CD4-positive, alpha-beta T cell treated with Interleukin-17A for 4 hours (primary cell): Measurements from ENCODE around the gene KRT3.
A peak's percentile ranks its signal among the peaks of the same experiment; 100 is the strongest.
"Not testable (repeated sequence)": the region's sequence is repeated elsewhere in the genome, so short reads cannot be mapped to it uniquely, and the experiment has no call there.

Experiments used
- DNase-seq: peaks from one replicate; pipeline ENCODE4 v3.0.0-alpha.2; 2020; ENCODE audit warnings: mixed read lengths

Gene KRT3

DNA sequence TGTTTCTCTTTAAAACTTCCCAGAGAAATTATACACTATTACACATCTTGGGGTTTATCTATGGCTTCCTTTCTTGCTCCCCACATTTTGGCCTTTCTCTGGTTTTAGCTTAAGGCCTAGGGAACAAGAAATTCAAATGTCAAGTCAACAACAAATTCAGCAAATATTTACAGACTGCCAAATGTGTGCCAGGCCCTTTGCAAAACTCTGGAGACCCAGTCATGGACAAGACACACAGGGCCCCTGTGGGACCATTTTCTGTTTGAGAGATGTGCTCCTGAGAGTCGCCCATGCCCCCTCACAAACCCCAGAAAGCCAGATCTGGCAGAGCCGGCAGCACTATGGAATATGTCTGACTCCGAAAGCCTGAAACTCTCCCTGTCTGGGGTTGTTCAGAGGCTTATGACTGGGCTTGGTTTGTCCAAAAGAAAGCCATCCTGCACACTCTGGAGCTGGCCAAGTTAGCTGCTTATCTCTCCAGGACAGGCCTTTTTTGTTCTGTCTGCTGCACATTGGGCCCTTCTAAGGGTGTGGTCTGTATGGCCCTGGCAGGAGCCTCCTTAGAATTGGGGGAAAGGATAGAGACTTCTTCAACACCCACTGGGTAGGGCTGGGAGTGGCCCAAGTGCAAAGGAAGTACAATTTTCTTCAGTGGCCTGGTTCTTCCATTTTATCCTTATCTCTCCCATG, 1.1 kb upstream of the KRT3 start:
- no peak for DNase-seq

DNA sequence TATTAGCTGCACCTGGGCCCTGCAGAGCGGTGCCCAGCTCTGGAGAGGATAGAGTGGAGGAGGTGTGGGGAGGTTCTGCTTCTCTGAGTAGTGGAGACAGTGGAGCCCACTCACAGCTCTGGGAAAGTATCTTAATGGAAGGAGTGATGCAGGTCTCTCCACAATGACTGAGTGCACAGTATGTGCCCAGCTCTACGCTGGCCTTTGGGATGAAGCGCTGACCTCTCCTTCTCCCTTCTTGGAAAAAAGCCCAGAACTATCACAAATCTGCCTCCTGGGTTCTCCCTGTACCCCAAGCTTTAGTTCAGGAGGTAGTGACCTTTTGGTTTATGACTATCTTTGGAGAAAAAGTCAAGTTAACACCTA, 495 bp upstream of the KRT3 start:
- no peak for DNase-seq

DNA sequence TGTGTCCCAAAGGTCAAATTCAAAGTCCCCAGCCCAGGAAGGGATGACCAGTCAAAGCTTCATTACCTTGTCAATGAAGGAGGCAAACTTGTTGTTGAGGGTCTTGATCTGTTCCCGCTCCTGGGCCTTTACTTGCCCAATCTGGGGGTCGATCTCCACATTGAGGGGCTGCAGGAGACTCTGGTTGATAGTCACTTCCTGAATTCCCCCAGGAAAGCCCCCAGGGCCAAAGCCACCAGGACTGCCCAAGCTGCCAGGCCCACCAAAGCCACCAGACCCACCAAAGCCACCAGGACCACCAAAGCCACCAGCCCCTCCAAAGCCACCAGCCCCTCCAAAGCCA, 614 bp downstream of the KRT3 start:
- DNase-seq: not testable (repeated sequence)

DNA sequence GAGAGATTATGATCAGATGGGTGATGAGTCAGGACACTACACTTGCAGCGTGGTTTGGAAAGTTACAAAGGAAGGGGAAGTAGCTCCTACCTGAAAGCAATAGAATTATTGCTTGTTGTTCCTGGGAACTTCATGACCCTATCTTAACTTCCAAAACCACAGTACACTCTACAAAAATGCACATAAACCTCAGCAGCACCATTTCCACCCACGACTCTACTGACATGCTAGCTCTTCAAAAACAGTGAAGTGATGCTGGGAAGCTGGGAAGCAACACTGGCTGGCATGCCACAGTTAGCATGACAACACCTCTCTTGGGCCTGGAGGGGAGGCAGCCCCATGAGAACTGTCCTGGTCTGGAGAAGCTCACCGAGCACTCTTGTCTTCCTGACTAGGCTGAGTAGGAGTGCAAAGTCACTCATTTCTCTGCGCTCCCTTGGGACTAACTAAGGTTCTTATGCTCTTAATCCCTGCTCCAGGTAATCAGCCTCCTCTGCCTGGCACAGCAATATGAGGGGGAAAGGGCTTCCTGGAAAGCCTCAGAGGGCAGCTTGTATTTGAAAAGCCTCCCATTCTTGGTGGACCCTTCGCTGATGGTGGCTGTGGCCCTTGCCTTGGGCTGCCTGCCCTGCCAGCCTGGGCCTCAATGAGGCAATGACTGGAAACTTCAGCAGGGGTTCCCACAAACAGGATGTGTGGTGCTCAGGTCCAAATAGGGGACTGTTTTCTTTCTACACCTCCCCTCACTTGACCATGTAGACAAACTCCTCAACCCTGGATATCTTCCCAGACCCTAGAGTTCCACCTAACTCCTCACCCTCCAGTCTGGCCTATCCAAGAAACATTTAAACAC, 1.2 kb downstream of the KRT3 start:
- no peak for DNase-seq

DNA sequence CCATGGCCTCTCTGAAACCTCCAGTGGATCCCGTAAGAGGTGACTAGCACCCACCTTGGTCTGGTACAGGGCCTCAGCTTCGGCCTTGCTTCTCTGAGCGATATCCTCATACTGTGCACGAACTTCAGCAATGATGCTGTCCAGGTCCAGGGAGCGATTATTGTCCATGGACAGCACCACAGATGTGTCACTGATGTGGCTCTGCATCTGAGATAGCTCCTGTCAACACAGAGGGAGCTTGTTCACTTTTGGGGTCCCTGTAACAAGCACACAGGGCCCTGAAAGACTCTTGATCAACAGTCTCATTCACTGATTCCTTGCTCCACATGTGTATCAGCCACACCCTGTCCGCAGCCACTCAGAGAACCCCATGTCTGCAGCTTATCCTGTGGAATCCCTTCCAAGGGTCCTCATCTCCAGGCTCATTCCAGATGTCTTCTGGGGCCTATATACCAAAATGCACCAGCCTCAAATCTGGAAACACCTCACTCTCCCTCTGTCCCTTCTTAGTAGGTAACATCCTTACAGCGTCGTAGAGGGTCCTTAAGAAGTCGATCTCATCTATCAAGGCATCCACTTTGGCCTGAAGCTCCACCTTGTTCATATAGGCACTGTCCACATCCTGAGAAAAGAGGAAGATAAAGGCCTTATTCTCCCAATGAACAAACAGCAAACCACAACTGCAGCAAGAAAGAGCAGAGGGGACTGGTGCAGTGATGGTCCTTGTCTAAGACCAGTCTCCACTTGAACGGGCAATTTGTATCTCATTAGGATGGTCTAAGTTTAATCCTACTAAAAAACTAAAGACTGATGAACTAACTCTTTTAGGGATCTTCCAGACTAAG, 3.5 kb downstream of the KRT3 start:
- DNase-seq: no peak

DNA sequence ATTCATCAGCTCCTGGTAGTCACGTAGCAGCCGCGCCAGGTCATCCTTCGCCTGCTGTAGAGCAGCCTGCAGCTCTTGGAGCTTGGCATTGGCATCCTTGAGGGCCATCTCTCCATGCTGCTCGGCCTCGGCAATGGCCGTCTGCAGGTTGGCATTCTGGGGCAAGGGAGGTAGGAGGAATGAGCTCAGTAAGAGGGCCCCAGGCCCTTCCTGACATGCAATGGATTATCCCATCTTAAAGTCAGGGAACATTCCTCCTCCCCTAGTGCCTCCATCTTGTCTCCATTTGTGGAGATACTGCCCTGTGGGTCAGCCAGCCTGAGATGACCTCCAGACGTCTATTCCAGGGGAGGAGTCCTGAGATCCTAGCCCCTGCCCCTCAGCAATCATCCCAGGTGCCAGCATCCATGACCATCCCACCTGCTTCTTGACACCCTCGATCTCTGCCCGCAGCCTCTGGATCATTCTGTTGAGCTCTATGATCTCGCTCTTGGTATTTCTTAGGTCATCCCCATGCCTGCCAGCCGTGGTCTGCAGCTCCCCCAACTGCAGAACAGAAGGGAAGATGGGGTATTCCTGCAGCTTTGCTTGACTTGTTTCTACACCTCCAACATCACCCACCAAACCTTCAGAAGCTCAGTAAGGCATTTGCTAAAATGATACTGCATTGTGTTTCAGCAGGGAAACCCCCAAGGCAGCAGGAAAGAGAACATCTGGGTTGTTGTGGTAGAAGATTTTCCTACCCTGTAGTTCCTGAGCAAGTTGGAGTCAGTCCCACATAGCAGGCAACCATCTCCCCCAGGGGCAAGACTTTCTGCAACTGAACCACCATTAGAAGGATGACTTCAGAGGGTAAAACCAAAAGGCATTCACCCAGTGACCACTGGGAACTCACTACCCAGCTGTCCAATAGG, 4.4 kb downstream of the KRT3 start:
- DNase-seq: no peak

DNA sequence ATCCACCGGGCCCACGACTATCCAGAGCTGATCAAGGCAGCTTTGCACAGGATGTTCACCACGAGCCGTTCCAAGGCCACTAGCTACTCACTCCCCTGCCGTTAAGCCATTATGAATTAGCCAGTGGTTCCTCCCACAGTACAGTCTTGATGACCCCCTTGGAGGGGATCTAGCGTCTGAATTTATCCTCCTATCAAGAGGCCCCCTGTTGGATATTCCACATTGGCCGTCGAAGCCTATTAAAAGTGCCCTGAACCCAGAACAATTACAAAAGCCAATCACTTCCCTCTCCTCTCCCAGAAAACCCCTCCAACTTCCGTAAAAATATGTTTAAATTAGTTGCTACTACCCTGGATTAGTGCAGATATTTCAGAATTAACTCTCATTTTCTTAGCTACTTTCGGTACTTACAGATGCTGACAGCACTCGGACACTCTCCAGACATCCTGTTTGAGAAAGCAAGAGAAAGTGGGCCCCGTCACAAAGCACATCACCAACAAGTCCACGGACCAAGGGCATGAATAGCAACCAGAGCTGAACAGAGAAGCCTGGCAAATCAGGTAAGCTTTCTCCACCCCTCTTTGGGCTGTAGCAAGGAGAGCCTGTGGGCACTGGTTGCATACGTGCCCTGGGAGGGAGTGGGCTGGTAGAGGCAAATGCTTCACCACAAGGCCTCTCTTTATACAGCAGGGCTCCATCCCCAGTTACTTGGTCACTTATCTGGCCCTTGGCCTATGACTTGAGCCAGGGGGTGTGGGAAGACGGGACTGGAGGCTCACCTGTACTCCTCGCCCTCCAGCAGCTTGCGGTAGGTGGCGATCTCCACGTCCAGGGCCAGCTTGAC, 5.3 kb downstream of the KRT3 start:
- DNase-seq: no peak

DNA sequence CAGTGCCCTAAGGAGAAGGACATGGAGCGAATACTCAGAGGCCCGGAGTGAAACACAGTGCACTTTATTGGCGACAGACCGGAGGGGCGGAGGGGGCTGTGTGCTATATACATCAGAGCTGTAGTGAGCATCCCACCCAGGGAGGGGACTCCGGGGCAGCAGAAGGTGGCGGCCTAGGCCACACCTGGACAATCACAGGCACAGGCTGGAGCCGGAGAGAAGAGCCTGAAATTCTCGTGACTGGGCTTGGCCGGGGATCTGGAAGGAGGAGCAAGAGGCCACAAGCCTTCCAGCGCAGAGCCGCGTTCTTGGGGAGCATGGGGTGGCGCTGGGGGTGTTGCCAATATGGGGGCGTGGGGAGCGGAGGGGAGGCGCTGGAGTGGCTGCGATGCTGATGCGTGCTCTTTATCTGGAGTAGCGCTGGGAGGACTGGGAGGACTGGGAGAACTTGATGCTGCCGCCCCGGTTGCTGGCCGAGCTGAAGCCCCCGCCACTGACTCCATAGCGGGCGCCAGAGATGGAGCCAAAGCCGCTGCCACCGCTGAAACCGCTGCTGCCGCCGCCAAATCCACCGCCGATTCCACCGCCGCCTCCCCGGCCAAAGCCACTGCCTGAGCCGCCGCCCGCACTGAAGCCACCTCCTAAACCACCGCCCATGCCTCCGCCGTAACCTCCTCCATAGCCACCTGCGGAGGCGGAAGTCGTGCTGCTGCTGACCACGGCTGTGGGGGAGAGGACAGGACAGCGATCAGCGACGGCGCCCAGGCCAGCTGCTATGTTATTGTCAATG, 6.1 kb downstream of the KRT3 start:
- DNase-seq: peak; percentile 9

DNA sequence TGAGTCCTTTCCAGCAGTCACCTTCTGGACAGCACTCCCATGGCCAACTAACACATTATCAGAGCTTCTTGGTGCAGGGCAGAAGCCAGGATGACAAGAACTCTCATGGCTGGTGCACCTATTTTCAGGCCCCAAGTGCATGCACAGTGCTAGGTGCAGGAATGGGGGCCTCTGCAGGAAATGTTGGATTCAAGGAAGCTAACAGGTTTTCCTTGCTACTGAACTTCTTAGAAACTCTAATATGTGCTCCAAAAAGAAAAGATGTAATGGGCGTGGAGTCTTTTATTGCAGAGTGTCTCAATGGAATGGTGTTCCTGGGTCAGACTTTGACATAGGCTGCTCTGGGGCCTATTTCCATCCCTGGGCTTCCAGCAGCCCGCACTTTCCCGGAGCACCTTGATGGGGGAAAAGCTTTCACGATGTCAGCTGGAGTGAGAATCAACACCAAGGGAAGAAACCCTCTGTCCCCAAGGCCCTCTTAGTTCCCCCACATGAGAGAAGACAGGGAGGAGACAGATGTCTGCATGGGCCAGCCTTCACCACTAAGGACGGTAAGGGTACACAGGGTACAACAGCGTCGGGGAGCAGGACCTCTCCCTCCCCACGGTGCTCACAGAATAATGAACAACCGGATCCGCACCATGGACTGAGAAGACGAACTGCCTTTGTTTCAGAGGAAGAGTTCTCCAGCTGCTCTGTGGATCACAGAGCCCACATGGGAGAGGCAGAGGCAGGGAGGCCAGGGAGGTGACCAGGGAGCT, 6.9 kb downstream of the KRT3 start:
- no peak for DNase-seq

DNA sequence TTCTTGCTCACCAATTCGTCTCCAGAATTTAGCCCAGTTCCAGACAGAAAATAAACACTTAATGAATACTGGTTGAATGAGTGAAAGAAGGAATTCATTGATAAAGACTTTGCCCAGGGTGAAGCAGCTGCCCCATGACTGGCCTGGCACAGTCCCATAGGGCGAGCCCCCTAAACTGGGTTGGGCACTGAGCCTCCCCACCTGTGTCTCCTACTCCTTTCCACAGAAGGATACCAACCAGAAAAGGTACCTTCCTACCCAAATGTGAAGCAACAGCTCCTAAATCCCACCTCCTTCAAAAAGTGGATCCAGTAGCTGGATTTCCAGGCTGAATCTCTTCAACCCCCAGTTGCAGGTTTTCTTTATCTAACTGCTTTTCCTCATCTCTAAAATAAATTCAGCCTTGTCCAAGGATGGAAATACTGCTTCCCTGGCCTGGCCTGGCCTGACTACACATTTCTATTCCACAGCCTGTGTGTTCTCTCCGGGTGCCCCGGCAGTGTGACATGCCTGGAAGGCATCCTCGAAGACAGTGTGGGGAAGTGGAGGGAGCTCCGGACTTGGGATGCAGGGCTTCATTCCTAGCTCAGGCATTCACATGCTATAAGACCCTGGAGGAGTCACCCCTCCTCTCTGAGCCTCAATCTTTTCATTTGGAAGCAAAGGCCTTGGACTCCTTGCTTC, 7.6 kb downstream of the KRT3 start:
- DNase-seq: no peak

DNA sequence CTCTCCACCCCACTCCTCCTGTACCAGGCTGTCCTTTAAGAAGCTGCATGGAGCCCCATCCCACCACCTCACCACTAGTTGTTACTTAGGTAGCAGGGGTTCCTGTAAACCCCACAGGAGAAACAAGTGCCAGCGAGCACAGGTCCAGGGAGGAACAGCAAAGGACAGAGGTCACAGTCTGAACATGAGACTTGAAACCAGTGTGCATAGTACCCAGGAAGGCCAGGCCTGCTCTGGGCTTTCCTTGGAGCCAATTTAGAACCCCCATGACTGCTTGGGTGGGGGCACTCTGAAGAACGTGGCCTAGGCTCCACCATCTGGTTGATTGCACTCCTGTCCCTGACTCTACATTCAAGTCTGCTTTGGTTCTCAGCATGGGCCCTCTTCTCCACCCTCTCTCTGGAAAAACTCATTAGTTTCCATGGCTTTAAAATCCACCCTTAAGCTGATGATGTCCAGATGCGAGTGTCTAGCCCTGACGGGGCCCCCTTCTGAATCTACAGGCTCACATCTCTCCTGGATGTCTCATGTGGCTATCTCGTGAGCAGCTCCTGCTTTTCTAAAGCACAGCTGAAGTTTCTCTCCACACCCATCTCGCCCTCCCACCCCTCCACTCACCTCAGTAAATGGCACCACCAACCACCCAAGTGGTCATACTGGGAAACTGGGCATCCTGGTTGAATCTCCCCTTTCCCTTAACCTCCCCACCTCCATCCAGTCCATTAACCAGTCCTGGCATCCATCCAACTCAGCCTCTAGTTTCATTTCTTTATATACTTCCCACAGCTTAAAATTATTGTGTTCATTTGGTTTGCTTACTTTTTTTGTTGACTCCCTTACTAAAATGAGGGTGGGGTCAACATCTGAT, 8.4 kb downstream of the KRT3 start:
- DNase-seq: no peak

DNA sequence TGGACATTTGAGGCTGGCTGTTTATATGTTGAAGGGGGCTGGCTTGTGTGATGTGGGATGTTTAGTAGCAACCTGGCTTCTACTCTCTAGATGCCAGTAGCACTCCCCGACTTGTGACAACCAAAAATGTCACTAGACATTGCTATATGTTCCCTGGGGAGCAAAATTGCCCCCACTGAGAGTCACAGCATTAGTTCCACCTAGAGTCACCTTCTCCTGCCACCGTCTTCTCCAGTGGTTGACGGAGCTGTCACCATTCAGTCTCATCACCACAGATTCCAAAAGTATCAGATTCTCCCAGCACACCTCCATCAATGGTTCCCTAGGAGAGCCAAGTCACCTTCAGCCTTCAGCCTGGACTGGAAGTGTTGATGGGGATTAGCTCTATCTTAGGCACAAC, 11.0 kb downstream of the KRT3 start:
- DNase-seq: no peak

DNA sequence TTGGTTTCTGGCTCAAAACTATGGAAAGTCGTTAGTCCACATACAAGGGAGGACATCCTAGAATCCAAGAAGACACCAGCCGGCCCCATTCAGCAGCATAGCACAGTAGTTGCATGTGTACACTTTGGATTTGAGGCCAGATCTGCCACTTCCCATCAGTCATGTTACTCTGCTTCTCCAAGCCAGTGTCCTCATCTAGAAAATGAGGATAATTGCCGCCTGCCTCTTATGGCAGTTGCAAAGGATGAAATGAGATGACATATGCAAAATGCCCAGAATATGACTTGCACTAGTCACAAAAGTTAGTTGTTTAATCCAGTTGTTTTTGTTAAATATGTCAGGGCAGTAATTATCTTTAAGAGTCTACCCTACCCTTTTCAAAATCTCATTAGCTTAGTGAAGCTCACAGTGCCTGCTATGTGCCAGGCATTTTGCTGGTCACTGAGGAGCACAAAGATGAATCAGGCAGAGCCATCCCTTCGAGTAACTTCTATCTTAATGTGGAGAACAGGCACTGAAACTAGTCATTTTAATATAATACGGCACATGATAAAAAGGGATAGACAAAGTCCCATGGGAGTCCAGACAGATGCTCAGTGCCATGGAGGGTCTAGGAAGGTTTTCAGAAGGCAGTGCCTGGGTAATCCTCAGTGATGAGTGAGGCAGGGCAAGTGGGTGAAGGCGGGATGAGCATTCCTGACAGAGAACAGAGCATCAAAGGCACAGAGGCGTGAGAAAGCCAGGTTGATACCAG, 12.2 kb downstream of the KRT3 start:
- no peak for DNase-seq

DNA sequence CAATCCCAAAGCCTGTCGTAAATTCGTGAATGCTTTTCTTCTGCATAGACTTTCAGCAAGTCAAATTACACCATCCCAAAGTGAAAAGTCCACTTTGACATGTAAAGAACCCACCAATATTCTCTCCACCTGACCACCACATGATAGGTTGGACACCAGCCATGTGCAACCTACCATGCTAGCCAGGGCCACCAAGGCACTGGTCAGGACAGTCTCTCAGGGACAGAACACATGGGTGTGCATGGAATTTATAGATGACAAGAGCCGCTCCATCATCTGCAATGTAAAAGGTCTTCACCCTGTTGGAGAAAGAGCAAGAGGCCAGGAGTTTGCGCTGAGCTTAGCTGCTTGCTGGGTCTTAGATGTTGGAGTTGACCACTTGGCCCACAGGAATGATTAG, 13.4 kb downstream of the KRT3 start:
- DNase-seq: no peak

DNA sequence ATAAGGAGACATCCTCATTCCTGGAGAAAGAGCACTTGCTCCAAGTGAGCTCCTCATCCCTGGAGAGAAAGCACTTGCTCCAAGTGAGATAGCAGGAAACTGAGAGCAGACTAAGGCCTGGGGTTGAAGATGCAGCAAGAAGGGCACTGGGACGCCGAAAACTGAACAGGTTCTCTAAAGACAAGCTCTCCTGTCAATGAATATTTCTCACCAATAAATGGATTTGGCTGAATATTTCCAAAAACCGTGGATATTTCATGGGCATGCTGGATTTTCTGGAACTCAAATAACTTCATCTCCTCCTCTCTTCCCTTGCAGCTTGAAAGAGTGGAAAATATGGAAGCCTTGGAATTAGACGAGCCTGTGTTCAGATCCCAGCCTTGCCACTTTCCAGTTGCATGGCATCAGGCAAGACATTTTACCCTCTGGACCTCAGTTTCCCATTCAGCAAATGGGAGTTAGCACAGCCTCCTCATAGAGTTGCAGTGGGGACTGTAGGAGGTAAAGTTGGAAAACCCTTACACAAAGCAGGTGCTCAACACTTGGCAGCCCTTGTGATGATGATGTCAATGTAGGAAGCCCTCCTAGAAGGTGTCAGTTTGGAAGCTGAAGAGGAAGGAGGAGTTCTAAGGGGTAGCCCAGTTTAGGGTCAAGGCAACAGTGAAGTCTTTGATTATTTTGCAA, 14.4 kb downstream of the KRT3 start:
- no peak for DNase-seq

DNA sequence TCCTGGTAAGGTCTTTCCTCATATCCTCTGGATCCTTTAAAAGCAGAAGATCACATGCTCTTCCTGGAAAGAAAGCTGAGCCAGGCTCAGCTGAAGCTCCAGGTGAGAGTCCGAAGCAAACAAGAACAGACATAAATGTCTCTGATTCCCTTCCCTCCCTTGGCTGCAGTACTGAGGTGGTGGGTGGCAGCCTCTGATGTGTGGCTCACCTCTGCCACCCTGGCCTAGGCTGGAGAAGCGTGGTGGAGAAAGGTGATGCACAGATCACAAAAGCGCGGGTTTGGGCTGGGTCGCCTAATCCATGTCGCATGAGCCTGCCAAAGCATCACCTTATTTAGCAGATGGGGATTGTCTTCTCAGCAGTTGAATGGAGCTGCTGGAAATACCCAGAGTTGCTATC, 16.0 kb downstream of the KRT3 start:
- DNase-seq: no peak

DNA sequence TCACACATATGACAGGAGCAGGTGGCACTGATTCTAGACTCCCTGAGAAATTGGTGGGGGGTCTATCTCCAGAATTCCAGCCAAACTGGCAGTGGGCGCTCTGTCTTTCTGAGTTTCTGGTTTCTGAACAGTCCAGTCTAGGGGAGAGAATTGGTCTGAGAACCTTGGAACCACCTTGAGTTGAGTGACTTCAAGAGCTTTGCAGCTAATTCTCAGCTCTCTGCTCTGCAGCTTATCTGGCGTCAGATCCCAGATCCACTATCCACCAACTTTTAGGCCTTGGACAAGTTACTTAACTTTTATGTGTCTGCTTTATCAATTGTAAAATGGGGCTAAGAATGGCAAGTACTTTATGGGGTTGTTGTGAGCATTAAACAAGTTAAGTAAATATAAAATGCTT, 17.1 kb downstream of the KRT3 start:
- no peak for DNase-seq
